HepG2 (cell line): Measurements from ENCODE around the gene THEM4. TPM values are rescaled to one million over a fixed set of nuclear protein-coding genes. Genes with fewer than 3 reads are reported as not detected.

Experiments
- ATAC-seq: fragments of 200-7000 bp; cut with Tn5 transposase; 3 replicates; pipeline ENCODE4 v1.9.1; 2020; ENCODE audit warnings: mild to moderate bottlenecking, moderate library complexity
- BruUV-seq: library from RNA; stranded (reverse); fragments of 400-500 nt; replicated peaks from 2 replicates; lab custom pipeline; 2021; lab: Mats Ljungman, UMichigan
- CTCF ChIA-PET: fragments of 300-600 bp; formaldehyde crosslinking; extraction: SDS; loops from one replicate; lab custom pipeline; 2021; ENCODE audit warnings: low total read pairs, inconsistent platforms, low intra/inter-chr PET ratio; lab: Yijun Ruan, JAX
- POLR2A ChIA-PET: fragments of 350-600 bp; sonication (Branson Sonifier 250); formaldehyde crosslinking; loops from one replicate; lab custom pipeline; 2020; ENCODE audit warnings: antibody characterized with exemption, inconsistent platforms; lab: Yijun Ruan, JAX
- DNase-seq: peaks from one replicate; pipeline ENCODE4 v3.0.0-alpha.2; 2015; ENCODE audit warnings: low spot score
- FAIRE-seq: peaks from 3 replicates; lab custom pipeline; 2011; peaks lifted over from hg19 to GRCh38; lab: Jason Lieb, UNC
- H2AFZ ChIP-seq: one replicate; pipeline ENCODE4 v1.6.1; 2011; ENCODE audit warnings: low read length, inconsistent platforms
- H3K27ac ChIP-seq: fragments of 300-600 bp; 3 replicates; pipeline ENCODE4 v1.8.0; 2011; ENCODE audit warnings: mixed run types, mild to moderate bottlenecking, mixed read lengths, low read length, inconsistent platforms; ENCODE audit not compliant: insufficient read depth; ENCODE audit errors: extremely low read length
- H3K27me3 ChIP-seq, 2 experiments: fragments of 200-600 bp in 1 of 2; 2 replicates in 1 of 2; 3 replicates in 1 of 2; pipeline versions ENCODE4 v1.6.0 to v1.8.0; 2011; ENCODE audit warnings: low read length in 2 of 2, mild to moderate bottlenecking in 2 of 2, moderate library complexity in 2 of 2, inconsistent platforms in 1 of 2; ENCODE audit not compliant: insufficient read depth in 2 of 2, control insufficient read depth in 1 of 2
- H3K36me3 ChIP-seq, 2 experiments: fragments of 200-600 bp in 1 of 2; replicated peaks in 1 of 2; 2 replicates in 1 of 2; 3 replicates in 1 of 2; pipeline versions ENCODE4 v1.5.1 to v1.8.0; 2011; ENCODE audit warnings: low read length in 2 of 2, inconsistent platforms in 1 of 2; ENCODE audit not compliant: insufficient read depth in 2 of 2, control insufficient read depth in 1 of 2
- H3K4me1 ChIP-seq: 2 replicates; pipeline ENCODE4 v1.5.1; 2012; ENCODE audit warnings: low read length, inconsistent platforms; ENCODE audit not compliant: insufficient read depth
- H3K4me2 ChIP-seq: 2 replicates; pipeline ENCODE4 v1.6.0; 2011; ENCODE audit warnings: low read depth, low read length, inconsistent platforms
- H3K4me3 ChIP-seq, 3 experiments: fragments of 200-600 bp in 1 of 3; sonication (generic), shearing (Covaris generic) in 1 of 3; replicated peaks in 1 of 3; 2 replicates each; pipeline ENCODE4 v1.5.1; 2011 to 2016; ENCODE audit warnings: low read length in 3 of 3, inconsistent platforms in 2 of 3, low read depth in 2 of 3, mild to moderate bottlenecking in 2 of 3, control low read depth in 1 of 3, mixed read lengths in 1 of 3; ENCODE audit not compliant: insufficient read depth in 1 of 3
- H3K79me2 ChIP-seq: one replicate; pipeline ENCODE4 v1.6.1; 2011; ENCODE audit warnings: low read length, inconsistent platforms; ENCODE audit not compliant: insufficient read depth
- H3K9ac ChIP-seq: 2 replicates; pipeline ENCODE4 v1.6.0; 2011; ENCODE audit warnings: mild to moderate bottlenecking, low read depth, low read length, inconsistent platforms; ENCODE audit not compliant: insufficient read depth
- H3K9me3 ChIP-seq: 2 replicates; pipeline ENCODE4 v1.5.1; 2012; ENCODE audit warnings: mild to moderate bottlenecking, low read length
- H4K20me1 ChIP-seq: 2 replicates; pipeline ENCODE4 v1.6.0; 2011; ENCODE audit warnings: inconsistent platforms, mild to moderate bottlenecking, low read length, moderate library complexity; ENCODE audit not compliant: insufficient read depth
- DPF2 ChIP-seq: sonication (generic); formaldehyde crosslinking; IDR thresholded peaks from 2 replicates; pipeline ENCODE4 v1.4.0; 2020; ENCODE audit warnings: mild to moderate bottlenecking, low read depth, missing genetic modification reagents, borderline replicate concordance
- GABPB1 ChIP-seq: IDR thresholded peaks from 2 replicates; pipeline ENCODE4 v1.6.1; 2016; ENCODE audit warnings: mild to moderate bottlenecking, missing genetic modification reagents, moderate library complexity, missing compliant biosample characterization
- KDM3A ChIP-seq: IDR thresholded peaks from 2 replicates; pipeline ENCODE4 v1.6.1; 2018; ENCODE audit warnings: low read depth, missing compliant biosample characterization
- NFYC ChIP-seq: IDR thresholded peaks from 2 replicates; pipeline ENCODE4 v1.6.1; 2016; ENCODE audit warnings: missing genetic modification reagents, missing compliant biosample characterization
- NR2F1 ChIP-seq, 2 experiments: fragments of 450-650 bp in 1 of 2; formaldehyde crosslinking in 1 of 2; IDR thresholded peaks; 2 replicates each; pipeline versions ENCODE4 v1.5.0 to v1.6.1; 2016 to 2020; ENCODE audit warnings: mild to moderate bottlenecking in 1 of 2, missing compliant biosample characterization in 1 of 2, missing genetic modification reagents in 1 of 2, moderate library complexity in 1 of 2
- NR2F2 ChIP-seq: IDR thresholded peaks from 2 replicates; pipeline ENCODE4 v1.6.1; 2012; ENCODE audit warnings: low read depth, inconsistent platforms, borderline replicate concordance
- NR2F6 ChIP-seq, 2 experiments: IDR thresholded peaks; 2 replicates each; pipeline ENCODE4 v1.6.1; 2016; ENCODE audit warnings: antibody characterized with exemption in 1 of 2, mild to moderate bottlenecking in 1 of 2
- PHF20 ChIP-seq: sonication (generic); formaldehyde crosslinking; IDR thresholded peaks from 2 replicates; pipeline ENCODE4 v1.5.0; 2020; ENCODE audit warnings: mild to moderate bottlenecking, missing genetic modification reagents
- RAD21 ChIP-seq: fragments of 450-650 bp; formaldehyde crosslinking; IDR thresholded peaks from 2 replicates; pipeline ENCODE4 v1.5.0; 2020; ENCODE audit warnings: mild to moderate bottlenecking
- SOX6 ChIP-seq, 2 experiments: fragments of 450-650 bp in 1 of 2; sonication (generic) in 1 of 2; formaldehyde crosslinking in 1 of 2; IDR thresholded peaks; 2 replicates each; pipeline versions ENCODE4 v1.4.0 to v1.6.1; 2017 to 2020; ENCODE audit warnings: antibody characterized with exemption in 1 of 2, mild to moderate bottlenecking in 1 of 2, missing genetic modification reagents in 1 of 2
- TAF1 ChIP-seq: sonication (generic); formaldehyde crosslinking; IDR thresholded peaks from 2 replicates; pipeline ENCODE4 v1.4.0; 2020; ENCODE audit warnings: missing genetic modification reagents
- ZMYM2 ChIP-seq: sonication (generic); formaldehyde crosslinking; IDR thresholded peaks from 2 replicates; pipeline ENCODE4 v1.8.0; 2022; ENCODE audit warnings: mild to moderate bottlenecking, missing genetic modification reagents
- ZNF234 ChIP-seq: sonication (generic); formaldehyde crosslinking; conservative IDR thresholded peaks from 2 replicates; pipeline ENCODE4 v1.5.1; 2020; ENCODE audit warnings: mild to moderate bottlenecking, missing genetic modification reagents
- ZNF614 ChIP-seq: IDR thresholded peaks from 2 replicates; pipeline ENCODE4 v1.6.1; 2018; ENCODE audit warnings: missing biosample characterization, missing genetic modification reagents, inconsistent platforms, borderline replicate concordance
- whole genome bisulfite sequencing: methylation state at CpG from one replicate; pipeline ENCODE4 v1.1.6; 2017; ENCODE audit warnings: low lambda C conversion rate; 5-methylcytosine and 5-hydroxymethylcytosine counted together
- in situ Hi-C: cut with HindIII; loops from 2 replicates; pipeline ENCODE4 v1.10.0; 2017; ENCODE audit warnings: low pct_unique_long_range_greater_than_20kb; ENCODE audit not compliant: extremely low pct_ligation_motif_present
- intact Hi-C: fragments of 100-400 bp; cut with micrococcal nuclease; formaldehyde crosslinking; loops from one replicate; pipeline ENCODE4 v1.10.0; 2022; ENCODE audit not compliant: unreplicated experiment
- polyA plus RNA-seq, 8 experiments: library from polyadenylated mRNA; depleted of rRNA in 3 of 8; stranded (reverse) in 7 of 8; unstranded in 1 of 8; fragments of >200 nt; fragmentation: Illumina TruSeq in 4 of 8; extraction: Trizol in 4 of 8; gene quantifications; 2 replicates each; pipeline versions ENCODE4 v1.2.1 to v1.2.3, GENCODE V29; 2011 to 2016; ENCODE audit warnings: low read depth in 4 of 8, missing spikeins in 1 of 8, mixed read lengths in 1 of 8; ENCODE audit not compliant: insufficient read depth in 1 of 8
- total RNA-seq, 5 experiments: library from RNA; depleted of rRNA; stranded (reverse); fragments of >200 nt; fragmentation: Illumina TruSeq; extraction: Trizol; gene quantifications; 2 replicates each; pipeline ENCODE4 v1.2.3, GENCODE V29; 2016; ENCODE audit warnings: low read depth in 1 of 5
- TF ChIP-seq, protein P1 (sequence below): sonication (generic); formaldehyde crosslinking; IDR thresholded peaks from 2 replicates; pipeline ENCODE4 v1.4.0; 2020; ENCODE audit warnings: mild to moderate bottlenecking, missing genetic modification reagents
- TF ChIP-seq, protein P2 (sequence below): sonication (generic); formaldehyde crosslinking; IDR thresholded peaks from 2 replicates; pipeline ENCODE4 v1.8.1; 2022; ENCODE audit warnings: mild to moderate bottlenecking, missing genetic modification reagents

Gene THEM4
- total and polyA plus RNA-seq, 2 of the 13 experiments (the other 11 are each of a cell fraction or from before 2014, with no cell fraction given), result 10.9 to 13.9 TPM

DNA sequence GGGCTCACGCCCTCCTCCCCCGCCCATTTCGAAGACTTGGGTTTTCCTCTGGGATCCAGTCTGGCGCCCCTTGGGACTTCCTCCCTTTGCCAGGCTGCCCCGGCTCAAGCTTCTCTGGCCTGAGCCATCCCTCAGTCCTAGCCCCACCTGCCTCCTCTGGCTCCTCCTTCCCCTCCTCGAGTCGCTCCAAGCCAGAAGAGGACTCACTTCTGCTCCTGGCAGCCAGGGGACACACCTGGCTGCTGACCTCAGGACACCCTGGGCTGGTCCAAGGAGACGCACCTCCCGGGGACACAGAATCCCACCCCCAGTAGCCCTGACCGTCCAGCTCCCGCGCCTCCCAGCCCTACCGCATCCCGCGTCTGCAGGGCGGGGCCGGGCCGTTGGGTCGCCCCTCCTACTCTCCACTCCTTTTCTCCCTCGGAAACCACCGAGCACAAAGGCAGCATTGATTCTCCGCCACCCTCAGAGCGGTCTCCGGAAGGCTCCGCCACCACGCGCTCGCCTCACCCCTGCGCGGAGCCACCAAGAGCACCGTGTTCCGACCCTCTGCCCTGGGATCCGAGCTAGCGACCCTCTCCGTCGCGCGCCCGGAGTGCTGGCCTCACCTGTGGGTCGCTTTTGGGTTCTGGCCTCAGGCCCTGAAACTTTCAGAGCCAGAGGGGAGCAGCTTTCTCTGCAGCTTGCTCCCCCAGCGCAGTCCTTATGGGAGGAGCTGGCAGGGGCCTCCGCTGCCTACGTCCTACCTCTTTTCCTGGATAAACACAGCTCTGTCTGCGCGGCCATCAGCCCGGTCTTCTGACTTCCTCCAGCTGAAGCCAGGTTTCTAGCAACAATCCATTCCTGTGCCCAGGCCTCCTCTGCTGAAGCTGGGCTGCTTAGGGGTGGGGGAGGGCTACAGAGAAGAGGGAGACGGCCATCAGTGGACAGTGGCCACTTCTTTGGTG lies 69.6 kb downstream of the THEM4 start, which contains the start of gene C2CD4D (continued):
- TF ChIP-seq ZNF614 (CRISPR knock-in tag) (no peak), TAF1 (CRISPR knock-in tag) (peak; percentile 64; the same call in 1 of the 2 replicates), DPF2 (CRISPR knock-in tag) (no peak), PHF20 (CRISPR knock-in tag) (no peak), SOX6 (IDR thresholded peaks at IDR 0.05) (no peak), SOX6 (CRISPR knock-in tag; IDR thresholded peaks at IDR 0.05) (peak; percentile 64), NR2F1 (CRISPR knock-in tag; IDR thresholded peaks at IDR 0.05) (no peak), GABPB1 (peak; percentile 69), ZMYM2 (CRISPR knock-in tag) (no peak)

DNA sequence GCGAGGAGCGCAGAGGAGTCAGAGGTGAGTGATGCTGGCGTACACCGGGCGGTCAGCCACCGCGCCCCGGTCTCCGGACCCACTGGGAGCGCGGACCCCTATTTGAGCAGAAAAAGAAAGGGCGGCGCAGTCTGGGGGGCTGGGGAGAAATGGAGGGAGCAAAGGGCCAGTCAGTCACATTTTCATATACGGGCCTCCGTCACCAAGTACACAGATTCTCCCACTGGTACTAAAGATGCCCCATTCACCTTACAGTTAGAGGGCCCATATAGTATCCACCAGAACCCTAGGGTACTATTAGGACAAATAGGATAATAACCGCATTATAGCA lies 70.3 kb downstream of the THEM4 start:
- ChIA-PET POLR2A (interaction anchor here (1.2 to 1.4 kb wide), 4 partner anchors 9 to 299 kb away, joined by 3 to 10 read pairs (median 5); partner anchors contain the start of genes MRPL9 and TUFT1), CTCF (no interaction called here)
- in situ Hi-C loops, result loop anchor here (10.0 kb wide), 2 partner anchors 124 to 244 kb away; partner anchors contain the start of gene CELF3
- no peak for ATAC-seq
- intact Hi-C loops, result loop anchor here (10.0 kb wide), 3 partner anchors 74 to 394 kb away; partner anchors contain the start of genes MRPL9 and TUFT1
- H3K79me2 ChIP-seq, result no peaks in the 10 kb centered on the region
- no TSS peak for BruUV-seq
- no peak overlapping the region for H3K27ac ChIP-seq
- H3K27me3 ChIP-seq, result no peaks in the 10 kb centered on the region
- no peak for FAIRE-seq
- DNase-seq, result no peak
- H2AFZ ChIP-seq, result no peak overlapping the region
- H3K9ac ChIP-seq, result no peak overlapping the region
- H3K4me2 ChIP-seq, result peak overlapping the region; percentile 66; the same call in 1 of the 2 replicates
- no peak overlapping the region; a peak in 1 of 6 replicates for H3K4me3 ChIP-seq
- no peaks in the 10 kb centered on the region for H3K9me3 ChIP-seq
- TF ChIP-seq NR2F6 (IDR thresholded peaks at IDR 0.05), result no peak
- TF ChIP-seq NR2F6 (CRISPR knock-in tag; IDR thresholded peaks at IDR 0.05), result no peak
- TF ChIP-seq NFYC (CRISPR knock-in tag), result no peak
- TF ChIP-seq, protein P1, sequence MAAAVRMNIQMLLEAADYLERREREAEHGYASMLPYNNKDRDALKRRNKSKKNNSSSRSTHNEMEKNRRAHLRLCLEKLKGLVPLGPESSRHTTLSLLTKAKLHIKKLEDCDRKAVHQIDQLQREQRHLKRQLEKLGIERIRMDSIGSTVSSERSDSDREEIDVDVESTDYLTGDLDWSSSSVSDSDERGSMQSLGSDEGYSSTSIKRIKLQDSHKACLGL (CRISPR knock-in tag), result no peak
- no peak for TF ChIP-seq NR2F2
- TF ChIP-seq ZNF234, result no peak
- TF ChIP-seq, protein P2, sequence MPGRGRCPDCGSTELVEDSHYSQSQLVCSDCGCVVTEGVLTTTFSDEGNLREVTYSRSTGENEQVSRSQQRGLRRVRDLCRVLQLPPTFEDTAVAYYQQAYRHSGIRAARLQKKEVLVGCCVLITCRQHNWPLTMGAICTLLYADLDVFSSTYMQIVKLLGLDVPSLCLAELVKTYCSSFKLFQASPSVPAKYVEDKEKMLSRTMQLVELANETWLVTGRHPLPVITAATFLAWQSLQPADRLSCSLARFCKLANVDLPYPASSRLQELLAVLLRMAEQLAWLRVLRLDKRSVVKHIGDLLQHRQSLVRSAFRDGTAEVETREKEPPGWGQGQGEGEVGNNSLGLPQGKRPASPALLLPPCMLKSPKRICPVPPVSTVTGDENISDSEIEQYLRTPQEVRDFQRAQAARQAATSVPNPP (CRISPR knock-in tag), result no peak
- TF ChIP-seq RAD21 (CRISPR knock-in tag), result no peak
- TF ChIP-seq KDM3A (CRISPR knock-in tag), result no peak
- no peaks in the 10 kb centered on the region for H3K36me3 ChIP-seq
- 98% methylated on average over 12 of the region's 16 CpGs for WGBS
- no peaks in the 10 kb centered on the region for H4K20me1 ChIP-seq
- peaks cover 65% of the 10 kb centered on the region for H3K4me1 ChIP-seq
